CD8-positive, alpha-beta memory T cell (primary cell): ENCODE measurements around the gene ATP2B2. TPM values are rescaled to one million over a fixed set of nuclear protein-coding genes. Genes with fewer than 3 reads are reported as not detected.

ENCODE experiments used
- CTCF ChIA-PET: fragments of 350-600 bp; sonication (Branson Sonifier 250); formaldehyde crosslinking; loops from one replicate; lab custom pipeline; 2021; ENCODE audit warnings: antibody characterized with exemption; lab: Charles Lee
- POLR2A ChIA-PET: fragments of 350-600 bp; sonication (Branson Sonifier 250); formaldehyde crosslinking; loops from one replicate; lab custom pipeline; 2021; ENCODE audit warnings: antibody characterized with exemption; lab: Charles Lee
- DNase-seq, 5 donors: peaks; one replicate each; pipeline versions ENCODE4 v3.0.0 to v3.0.0-alpha.2; 2020 to 2022; ENCODE audit warnings: mixed read lengths in 1 of 5
- H3K27ac ChIP-seq: one replicate; pipeline ENCODE4 v1.7.0; 2013; ENCODE audit warnings: low read depth, mild to moderate bottlenecking, low read length, moderate library complexity
- H3K27me3 ChIP-seq: 2 replicates; pipeline ENCODE4 v1.7.0; 2013; ENCODE audit warnings: low read length, mild to moderate bottlenecking; ENCODE audit not compliant: insufficient read depth, poor library complexity, severe bottlenecking
- H3K36me3 ChIP-seq: 2 replicates; pipeline ENCODE4 v1.7.0; 2013; ENCODE audit warnings: mild to moderate bottlenecking, low read length, moderate library complexity; ENCODE audit not compliant: insufficient read depth
- H3K4me1 ChIP-seq: 2 replicates; pipeline ENCODE4 v1.7.0; 2013; ENCODE audit warnings: mild to moderate bottlenecking, low read length, moderate library complexity; ENCODE audit not compliant: insufficient read depth
- H3K4me3 ChIP-seq: 2 replicates; pipeline ENCODE4 v1.7.0; 2013; ENCODE audit warnings: mild to moderate bottlenecking, low read length
- H3K9me3 ChIP-seq: 2 replicates; pipeline ENCODE4 v1.7.0; 2013; ENCODE audit warnings: mild to moderate bottlenecking, low read length
- H3K27ac Mint-ChIP-seq, 8 donors: one replicate each; pipeline ENCODE4 v1.8.0; 2020 to 2021; ENCODE audit warnings: mixed read lengths in 8 of 8, mild to moderate bottlenecking in 6 of 8, inconsistent platforms in 3 of 8, moderate library complexity in 3 of 8
- H3K27me3 Mint-ChIP-seq, 2 donors: one replicate each; pipeline ENCODE4 v1.8.0; 2020 to 2021; ENCODE audit warnings: mixed read lengths in 2 of 2, mild to moderate bottlenecking in 1 of 2, moderate library complexity in 1 of 2
- H3K36me3 Mint-ChIP-seq, 3 donors: one replicate each; pipeline ENCODE4 v1.8.0; 2020 to 2021; ENCODE audit warnings: mixed read lengths in 3 of 3, inconsistent platforms in 1 of 3, mild to moderate bottlenecking in 1 of 3
- H3K4me1 Mint-ChIP-seq, 3 donors: one replicate each; pipeline ENCODE4 v1.8.0; 2020 to 2021; ENCODE audit warnings: mixed read lengths in 3 of 3, inconsistent platforms in 1 of 3, mild to moderate bottlenecking in 1 of 3
- H3K4me3 Mint-ChIP-seq, 7 donors: one replicate each; pipeline ENCODE4 v1.8.0; 2020 to 2021; ENCODE audit warnings: mixed read lengths in 7 of 7, mild to moderate bottlenecking in 6 of 7, moderate library complexity in 4 of 7, inconsistent platforms in 2 of 7
- H3K9me3 Mint-ChIP-seq, 5 donors: one replicate each; pipeline ENCODE4 v1.8.0; 2020 to 2022; ENCODE audit warnings: mixed read lengths in 5 of 5, mild to moderate bottlenecking in 3 of 5, moderate library complexity in 2 of 5, inconsistent platforms in 1 of 5
- polyA plus RNA-seq: library from polyadenylated mRNA; unstranded; fragments of 300-500 nt; fragmentation: Illumina TruSeq; gene quantifications from one replicate; pipeline ENCODE4 v1.2.3, GENCODE V29; 2021
- total RNA-seq, 2 experiments: library from RNA; stranded (reverse); gene quantifications; one replicate each; pipeline ENCODE4 v1.2.3, GENCODE V29; 2021

Gene ATP2B2
- total and polyA plus RNA-seq, 3 experiments from 2014 or later = not detected

DNA sequence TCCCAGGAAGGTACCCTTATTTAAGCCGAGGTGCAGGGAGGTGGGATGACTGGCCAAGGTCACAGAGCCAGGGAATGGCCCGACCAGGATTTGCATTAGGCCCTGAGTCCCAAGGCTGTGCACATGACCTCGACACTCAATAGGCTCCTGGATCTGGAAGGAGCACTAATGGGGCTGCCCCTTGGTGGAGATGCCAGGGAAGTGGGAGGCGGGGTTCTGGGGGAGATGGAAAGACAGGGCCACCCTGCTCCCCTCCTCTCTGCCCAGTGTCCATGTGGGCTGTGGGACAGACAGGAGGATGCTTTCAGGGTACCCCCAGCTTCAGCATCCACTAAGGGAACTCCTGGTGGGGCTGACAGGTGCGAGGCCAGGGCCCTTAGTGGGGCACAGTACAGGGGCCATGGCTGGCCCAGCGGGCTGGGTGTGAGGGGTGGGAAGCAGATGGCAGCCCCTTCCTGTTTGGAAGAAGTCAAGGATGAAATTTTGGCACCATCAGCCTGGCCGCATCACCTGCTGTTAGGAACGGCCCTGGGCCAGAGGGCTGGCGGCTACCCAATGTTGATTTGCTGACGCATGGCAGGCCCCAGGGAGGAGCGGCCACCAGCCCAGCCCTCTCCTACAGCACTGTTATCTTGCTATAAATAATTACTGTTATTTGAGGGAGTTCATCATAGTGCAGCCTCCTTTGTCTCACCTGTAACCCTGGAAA lies 37.3 kb downstream of the ATP2B2 start:
- no peak overlapping the region for H3K4me3 ChIP-seq
- H3K4me3 Mint-ChIP-seq = no peak overlapping the region
- H3K9me3 Mint-ChIP-seq = peaks cover 0 to 2% (median 0%) of the 10 kb centered on the region in 5 donors
- no peak overlapping the region for H3K27ac Mint-ChIP-seq
- H3K9me3 ChIP-seq = no peaks in the 10 kb centered on the region
- no peaks in the 10 kb centered on the region for H3K4me1 ChIP-seq
- POLR2A ChIA-PET = no interaction called here
- no peaks in the 10 kb centered on the region for H3K36me3 Mint-ChIP-seq
- H3K27me3 Mint-ChIP-seq = peaks cover 17 to 59% of the 10 kb centered on the region in 2 donors
- no peak overlapping the region for H3K27ac ChIP-seq
- H3K36me3 ChIP-seq = no peaks in the 10 kb centered on the region
- H3K4me1 Mint-ChIP-seq = peaks cover 0 to 2% (median 0%) of the 10 kb centered on the region in 3 donors
- CTCF ChIA-PET = no interaction called here
- DNase-seq = no peak
- peaks cover 4% of the 10 kb centered on the region for H3K27me3 ChIP-seq

GRCh38 chr3:10467204-10467603 lies 38.2 kb downstream of the ATP2B2 start:
- no peak for DNase-seq
- H3K4me3 ChIP-seq = no peak overlapping the region
- no peaks in the 10 kb centered on the region for H3K36me3 ChIP-seq
- H3K27ac Mint-ChIP-seq = no peak overlapping the region
- H3K4me3 Mint-ChIP-seq = no peak overlapping the region
- no peaks in the 10 kb centered on the region for H3K4me1 ChIP-seq
- H3K27me3 Mint-ChIP-seq = peaks cover 17 to 50% of the 10 kb centered on the region in 2 donors
- no peaks in the 10 kb centered on the region for H3K4me1 Mint-ChIP-seq
- no peak overlapping the region for H3K27ac ChIP-seq
- peaks cover 0 to 2% (median 0%) of the 10 kb centered on the region in 5 donors for H3K9me3 Mint-ChIP-seq
- H3K36me3 Mint-ChIP-seq = no peaks in the 10 kb centered on the region
- POLR2A ChIA-PET = no interaction called here
- H3K9me3 ChIP-seq = no peaks in the 10 kb centered on the region
- H3K27me3 ChIP-seq = peaks cover 4% of the 10 kb centered on the region
- CTCF ChIA-PET = no interaction called here

DNA sequence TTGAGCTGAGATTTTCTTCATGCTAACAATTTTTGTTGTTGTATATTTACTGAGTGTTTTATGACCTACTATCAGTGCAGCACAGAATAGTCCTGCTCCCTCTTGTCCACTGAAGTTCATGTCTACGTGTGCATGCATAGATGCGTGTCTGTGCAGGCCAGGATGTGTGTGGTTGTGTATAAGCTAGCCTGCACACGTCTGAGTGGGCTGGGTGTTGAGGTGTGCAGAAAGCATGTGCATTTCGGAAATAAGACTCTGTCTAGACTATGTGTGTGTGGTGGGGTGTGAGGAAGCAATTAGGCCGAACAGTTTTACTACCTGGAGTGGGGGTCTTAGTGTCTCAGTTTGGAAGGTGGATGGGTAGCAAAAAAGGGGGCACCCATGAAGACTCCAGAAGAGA lies 39.2 kb downstream of the ATP2B2 start:
- Histone ChIP-seq H3K27ac (no peak overlapping the region), H3K4me3 (no peak overlapping the region), H3K9me3 (no peaks in the 10 kb centered on the region), H3K4me1 (no peaks in the 10 kb centered on the region), H3K27me3 (peaks cover 4% of the 10 kb centered on the region), H3K36me3 (no peaks in the 10 kb centered on the region)
- CTCF ChIA-PET = no interaction called here
- POLR2A ChIA-PET = no interaction called here
- no peak overlapping the region for H3K27ac Mint-ChIP-seq
- DNase-seq = no peak
- H3K4me1 Mint-ChIP-seq = no peaks in the 10 kb centered on the region
- no peaks in the 10 kb centered on the region for H3K36me3 Mint-ChIP-seq
- H3K9me3 Mint-ChIP-seq = peaks cover 0 to 2% (median 0%) of the 10 kb centered on the region in 5 donors
- no peak overlapping the region for H3K4me3 Mint-ChIP-seq
- H3K27me3 Mint-ChIP-seq = peaks cover 20 to 46% of the 10 kb centered on the region in 2 donors

DNA sequence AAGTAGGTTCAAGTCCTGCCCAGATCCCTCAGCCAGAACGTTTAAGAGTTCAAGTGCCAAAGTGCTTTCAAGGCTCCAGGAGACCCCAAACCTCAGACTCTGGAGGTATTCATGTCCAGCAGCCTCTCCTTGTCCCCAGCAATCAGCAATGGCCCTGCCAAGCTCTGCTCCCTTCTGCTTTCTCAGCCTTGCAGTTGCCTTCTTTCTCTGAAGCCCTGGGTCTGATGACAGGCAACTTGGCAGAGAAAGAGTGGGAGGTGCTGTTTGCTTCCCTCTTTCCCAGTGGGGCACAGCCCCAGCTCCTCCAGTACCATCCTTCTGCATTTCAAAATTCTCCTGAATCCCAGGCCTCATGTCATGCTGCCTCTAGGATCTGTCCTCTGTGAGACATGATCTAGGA lies 40.2 kb downstream of the ATP2B2 start:
- no peaks in the 10 kb centered on the region for H3K36me3 Mint-ChIP-seq
- no peaks in the 10 kb centered on the region for H3K4me1 ChIP-seq
- peaks cover under 1% of the 10 kb centered on the region for H3K27me3 ChIP-seq
- H3K4me3 Mint-ChIP-seq = no peak overlapping the region
- H3K4me3 ChIP-seq = no peak overlapping the region
- CTCF ChIA-PET = no interaction called here
- H3K27ac ChIP-seq = no peak overlapping the region
- H3K9me3 ChIP-seq = no peaks in the 10 kb centered on the region
- DNase-seq = no peak
- peaks cover 17 to 37% of the 10 kb centered on the region in 2 donors for H3K27me3 Mint-ChIP-seq
- no peak overlapping the region for H3K27ac Mint-ChIP-seq
- H3K36me3 ChIP-seq = no peaks in the 10 kb centered on the region
- H3K9me3 Mint-ChIP-seq = peaks cover 0 to 2% (median 0%) of the 10 kb centered on the region in 5 donors
- POLR2A ChIA-PET = no interaction called here
- H3K4me1 Mint-ChIP-seq = no peaks in the 10 kb centered on the region

- H3K9me3 Mint-ChIP-seq = no peaks in the 10 kb centered on the region
- H3K27me3 Mint-ChIP-seq = peaks cover 9 to 25% of the 10 kb centered on the region in 2 donors
- no peaks in the 10 kb centered on the region for H3K9me3 ChIP-seq
- no peaks in the 10 kb centered on the region for H3K27me3 ChIP-seq
- CTCF ChIA-PET = no interaction called here
- no peak overlapping the region for H3K4me3 ChIP-seq
- no peak overlapping the region for H3K4me3 Mint-ChIP-seq
- H3K27ac ChIP-seq = no peak overlapping the region
- no peak for DNase-seq
- POLR2A ChIA-PET = no interaction called here
- H3K4me1 Mint-ChIP-seq = no peaks in the 10 kb centered on the region
- H3K36me3 ChIP-seq = no peaks in the 10 kb centered on the region
- H3K4me1 ChIP-seq = no peaks in the 10 kb centered on the region
- H3K27ac Mint-ChIP-seq = no peak overlapping the region
- no peaks in the 10 kb centered on the region for H3K36me3 Mint-ChIP-seq
Observed at GRCh38 chr3:10463533-10464434, 41.6 kb downstream of the ATP2B2 start.

GRCh38 chr3:10462641-10463532 lies 42.5 kb downstream of the ATP2B2 start:
- Histone ChIP-seq H3K4me1 (no peaks in the 10 kb centered on the region), H3K4me3 (no peak overlapping the region), H3K9me3 (no peaks in the 10 kb centered on the region), H3K36me3 (no peaks in the 10 kb centered on the region), H3K27me3 (no peaks in the 10 kb centered on the region), H3K27ac (no peak overlapping the region)
- Mint-ChIP-seq H3K36me3 (no peaks in the 10 kb centered on the region), H3K9me3 (no peaks in the 10 kb centered on the region), H3K27me3 (peaks cover 12 to 19% of the 10 kb centered on the region in 2 donors), H3K4me1 (no peaks in the 10 kb centered on the region), H3K27ac (peak overlapping the region in 1 of 8 donors; percentile 43), H3K4me3 (no peak overlapping the region)
- ChIA-PET POLR2A (no interaction called here), CTCF (no interaction called here)
- DNase-seq = no peak

- Mint-ChIP-seq H3K9me3 (no peaks in the 10 kb centered on the region), H3K27me3 (peaks cover 14 to 19% of the 10 kb centered on the region in 2 donors), H3K27ac (peak overlapping the region in 1 of 8 donors; percentile 38), H3K4me1 (no peaks in the 10 kb centered on the region), H3K36me3 (no peaks in the 10 kb centered on the region), H3K4me3 (no peak overlapping the region)
- CTCF ChIA-PET = no interaction called here
- H3K36me3 ChIP-seq = no peaks in the 10 kb centered on the region
- no peak overlapping the region for H3K27ac ChIP-seq
- POLR2A ChIA-PET = no interaction called here
- H3K9me3 ChIP-seq = no peaks in the 10 kb centered on the region
- no peaks in the 10 kb centered on the region for H3K27me3 ChIP-seq
- DNase-seq = no peak
- no peaks in the 10 kb centered on the region for H3K4me1 ChIP-seq
- no peak overlapping the region for H3K4me3 ChIP-seq
Observed at GRCh38 chr3:10460951-10461545, 44.3 kb downstream of the ATP2B2 start.
